Progenitor cell of endocrine pancreas (in vitro differentiated cells): Measurements from ENCODE around the gene TLK2. TPM values are rescaled to one million over a fixed set of nuclear protein-coding genes. Genes with fewer than 3 reads are reported as not detected.
"Not testable (repeated sequence)": the region's sequence is repeated elsewhere in the genome, so short reads cannot be mapped to it uniquely, and the experiment has no call there.

ENCODE experiments used
- DNase-seq: peaks from one replicate; pipeline ENCODE4 v3.0.0; 2021; ENCODE audit warnings: low spot score; ENCODE audit not compliant: unreplicated experiment
- H3K27ac Mint-ChIP-seq: 2 replicates; pipeline ENCODE4 v1.8.0; 2021; ENCODE audit warnings: mild to moderate bottlenecking, moderate library complexity, mixed read lengths
- H3K27me3 Mint-ChIP-seq: 2 replicates; pipeline ENCODE4 v1.8.0; 2021; ENCODE audit warnings: mixed read lengths
- H3K36me3 Mint-ChIP-seq: 2 replicates; pipeline ENCODE4 v1.8.0; 2022; ENCODE audit warnings: mixed read lengths; ENCODE audit not compliant: insufficient read depth
- H3K4me1 Mint-ChIP-seq: 2 replicates; pipeline ENCODE4 v1.8.0; 2021; ENCODE audit warnings: low read depth, mixed read lengths
- H3K4me3 Mint-ChIP-seq: 2 replicates; pipeline ENCODE4 v1.8.0; 2021; ENCODE audit warnings: low read depth, mild to moderate bottlenecking, moderate library complexity, mixed read lengths
- H3K9me3 Mint-ChIP-seq: 2 replicates; pipeline ENCODE4 v1.8.0; 2021; ENCODE audit warnings: low read depth, mixed read lengths
- long read RNA-seq: library from polyadenylated mRNA; unstranded; transcript quantifications from one replicate; pipeline ENCODE4 v2.0.0, GENCODE V29; 2020
- total RNA-seq: library from RNA; stranded (reverse); gene quantifications from 2 replicates; pipeline ENCODE4 v1.2.1, GENCODE V29; 2021
- TF ChIP-seq, protein P1 (sequence below): fragments of 200-600 bp; sonication (generic); IDR thresholded peaks from one replicate; pipeline ENCODE4 v1.5.0; 2021; ENCODE audit warnings: antibody characterized with exemption, mild to moderate bottlenecking; ENCODE audit not compliant: unreplicated experiment

Gene TLK2
- 62.1 and 70.1 TPM in 2 replicates for total RNA-seq
- long read RNA-seq, partial matches to known transcripts = 16 of 33 reads
- long read RNA-seq, other reads (novel, unspliced or antisense) = 13 of 33 reads

DNA sequence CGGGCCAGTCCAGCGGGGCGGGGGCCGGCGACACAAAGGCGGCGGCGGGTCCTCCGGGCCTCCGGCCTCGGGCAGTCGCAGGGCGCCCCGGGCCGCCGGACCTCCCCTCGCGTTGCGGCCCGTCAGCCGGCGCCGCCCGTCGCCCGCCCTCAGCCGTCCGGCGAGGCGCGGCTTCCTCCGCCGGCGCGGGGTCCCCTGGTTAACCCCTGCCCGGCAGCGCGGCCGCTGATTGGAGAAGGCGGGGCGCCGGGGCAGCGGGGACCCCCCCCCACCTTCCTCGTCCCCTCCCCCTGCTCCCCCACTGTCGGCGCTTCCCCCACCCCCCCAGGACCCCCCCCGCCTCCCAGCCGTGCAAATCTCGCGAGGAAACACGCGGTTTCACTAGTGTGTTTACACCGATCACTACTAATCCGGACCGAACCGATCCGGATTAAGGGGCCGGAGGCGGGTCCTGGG is at the start of gene TLK2:
TSS of gene TLK2 (plus strand) at position 402 of the 456 bp plus-strand sequence. CDS start 2,301 bp downstream, outside the sequence.
- Mint-ChIP-seq H3K36me3 (peaks cover 12% of the 10 kb centered on the region), H3K4me3 (peak within 1 kb of the TSS; percentile 92), H3K4me1 (peaks cover 17% of the 10 kb centered on the region), H3K27ac (peak within 1 kb of the TSS; percentile 99), H3K27me3 (no peaks in the 10 kb centered on the region), H3K9me3 (no peaks in the 10 kb centered on the region)
- TF ChIP-seq, protein P1, sequence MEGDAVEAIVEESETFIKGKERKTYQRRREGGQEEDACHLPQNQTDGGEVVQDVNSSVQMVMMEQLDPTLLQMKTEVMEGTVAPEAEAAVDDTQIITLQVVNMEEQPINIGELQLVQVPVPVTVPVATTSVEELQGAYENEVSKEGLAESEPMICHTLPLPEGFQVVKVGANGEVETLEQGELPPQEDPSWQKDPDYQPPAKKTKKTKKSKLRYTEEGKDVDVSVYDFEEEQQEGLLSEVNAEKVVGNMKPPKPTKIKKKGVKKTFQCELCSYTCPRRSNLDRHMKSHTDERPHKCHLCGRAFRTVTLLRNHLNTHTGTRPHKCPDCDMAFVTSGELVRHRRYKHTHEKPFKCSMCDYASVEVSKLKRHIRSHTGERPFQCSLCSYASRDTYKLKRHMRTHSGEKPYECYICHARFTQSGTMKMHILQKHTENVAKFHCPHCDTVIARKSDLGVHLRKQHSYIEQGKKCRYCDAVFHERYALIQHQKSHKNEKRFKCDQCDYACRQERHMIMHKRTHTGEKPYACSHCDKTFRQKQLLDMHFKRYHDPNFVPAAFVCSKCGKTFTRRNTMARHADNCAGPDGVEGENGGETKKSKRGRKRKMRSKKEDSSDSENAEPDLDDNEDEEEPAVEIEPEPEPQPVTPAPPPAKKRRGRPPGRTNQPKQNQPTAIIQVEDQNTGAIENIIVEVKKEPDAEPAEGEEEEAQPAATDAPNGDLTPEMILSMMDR = no peak
- peak; percentile 74 for DNase-seq

DNA sequence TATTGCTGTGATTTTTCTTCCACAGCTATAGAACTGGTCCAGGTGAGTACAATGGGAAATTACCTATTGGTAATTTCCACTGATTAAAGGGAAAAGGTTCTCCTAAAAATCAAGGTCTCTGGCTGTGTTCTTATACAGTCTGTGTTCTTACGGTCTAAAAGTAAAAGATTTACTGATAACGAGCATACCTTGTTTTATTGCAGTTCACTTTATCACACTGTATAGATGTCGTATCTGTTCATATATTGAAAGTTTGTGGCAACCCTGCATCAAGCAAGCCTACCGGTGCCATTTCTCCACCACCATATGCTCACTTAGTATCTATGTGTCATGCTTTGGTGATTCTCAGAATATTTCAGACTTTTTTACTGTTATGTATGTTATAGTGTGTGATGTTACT is 43.4 kb upstream of the TLK2 start:
- Mint-ChIP-seq H3K36me3 (peaks cover 16% of the 10 kb centered on the region), H3K27ac (peak overlapping the region; percentile 56)
- not testable (repeated sequence) for H3K4me3 Mint-ChIP-seq, H3K4me1 Mint-ChIP-seq, H3K9me3 Mint-ChIP-seq, H3K27me3 Mint-ChIP-seq, DNase-seq

DNA sequence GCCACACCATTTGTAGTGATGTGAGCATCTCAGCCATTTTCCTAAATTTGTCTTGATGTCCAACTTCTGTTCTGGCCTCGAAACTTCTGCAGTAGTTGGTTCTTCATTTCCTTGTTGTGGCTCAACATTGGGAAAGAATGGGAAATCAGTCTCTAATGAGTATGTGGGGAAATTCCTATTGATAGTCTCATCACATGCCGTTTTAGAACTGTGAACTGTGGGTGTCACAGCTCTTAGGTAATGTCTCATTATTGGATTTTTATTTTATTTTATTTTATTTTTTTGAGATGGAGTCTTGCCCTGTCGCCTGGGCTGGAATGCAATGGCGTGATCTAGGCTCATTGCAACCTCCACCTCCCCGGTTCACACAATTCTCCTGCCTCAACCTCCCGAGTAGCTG is 37.4 kb upstream of the TLK2 start:
- not testable (repeated sequence) for H3K4me3 Mint-ChIP-seq, H3K27me3 Mint-ChIP-seq, H3K9me3 Mint-ChIP-seq, DNase-seq, H3K27ac Mint-ChIP-seq, H3K4me1 Mint-ChIP-seq
- H3K36me3 Mint-ChIP-seq = peaks cover 17% of the 10 kb centered on the region

DNA sequence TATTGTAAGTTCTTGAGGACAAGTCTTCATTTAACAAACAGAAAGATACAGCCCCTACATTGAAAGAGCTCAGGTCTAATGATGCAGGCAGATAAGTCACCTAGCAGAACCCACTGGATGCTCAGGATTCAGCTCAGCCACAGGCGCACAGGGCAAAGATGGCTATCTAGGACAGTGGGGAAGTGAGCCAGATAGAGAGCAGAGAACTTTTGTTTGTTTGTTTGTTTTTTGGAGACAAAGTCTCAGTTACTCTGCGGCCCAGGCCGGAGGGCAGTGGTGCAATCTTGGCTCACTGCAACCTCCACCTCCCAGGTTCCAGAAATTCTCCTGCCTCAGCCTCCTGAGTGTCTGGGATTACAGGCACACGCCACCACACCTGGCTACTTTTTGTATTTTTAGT is 34.6 kb upstream of the TLK2 start:
- TF ChIP-seq, protein P1 = no peak
- Mint-ChIP-seq H3K27me3 (no peaks in the 10 kb centered on the region), H3K4me1 (no peaks in the 10 kb centered on the region), H3K36me3 (peaks cover 24% of the 10 kb centered on the region), H3K9me3 (no peaks in the 10 kb centered on the region), H3K27ac (no peak overlapping the region), H3K4me3 (no peak overlapping the region)
- DNase-seq = no peak

DNA sequence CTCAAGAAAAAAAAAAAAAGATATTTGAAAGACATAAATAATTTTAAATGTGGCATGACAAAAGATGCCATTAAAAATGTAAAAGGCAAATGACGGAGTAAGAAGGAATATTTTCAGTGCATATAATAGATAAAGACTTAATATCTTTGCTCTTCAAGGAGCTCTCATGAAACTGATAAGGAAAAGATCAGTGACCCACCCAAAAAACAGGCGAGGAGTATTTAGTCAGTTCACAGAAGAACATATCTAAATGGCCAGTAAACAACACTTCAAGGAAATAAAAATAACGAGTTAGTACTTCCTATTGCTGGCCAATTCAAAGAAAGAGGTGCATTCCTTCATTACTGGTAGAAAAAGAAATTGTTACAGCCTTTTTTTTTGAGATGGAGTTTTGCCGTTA is 32.8 kb upstream of the TLK2 start:
- DNase-seq, H3K9me3 Mint-ChIP-seq, H3K4me1 Mint-ChIP-seq, H3K4me3 Mint-ChIP-seq, H3K27ac Mint-ChIP-seq, H3K27me3 Mint-ChIP-seq: not testable (repeated sequence)
- peaks cover 23% of the 10 kb centered on the region for H3K36me3 Mint-ChIP-seq

DNA sequence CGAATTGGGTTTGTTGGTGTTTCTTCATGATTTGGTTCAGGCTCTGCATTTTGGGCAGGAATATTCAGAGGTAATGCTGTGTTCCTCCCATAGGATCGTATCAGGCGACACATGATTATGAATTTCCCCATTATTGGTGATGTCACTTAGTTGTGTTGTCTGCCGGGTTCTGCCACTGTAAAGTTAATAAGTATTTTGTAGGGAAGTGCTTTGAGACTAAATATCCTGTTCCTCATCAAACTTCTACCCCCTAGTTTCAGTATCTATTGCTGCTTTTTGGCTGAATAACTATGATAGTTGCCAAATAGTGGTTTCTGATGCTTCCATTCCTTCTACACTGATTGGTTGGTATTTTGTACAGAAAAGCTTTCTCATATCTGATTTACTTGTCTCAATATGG is 26.4 kb upstream of the TLK2 start:
- not testable (repeated sequence) for H3K27me3 Mint-ChIP-seq, H3K4me3 Mint-ChIP-seq, DNase-seq, H3K9me3 Mint-ChIP-seq, H3K4me1 Mint-ChIP-seq, H3K27ac Mint-ChIP-seq
- H3K36me3 Mint-ChIP-seq = peaks cover 17% of the 10 kb centered on the region

DNA sequence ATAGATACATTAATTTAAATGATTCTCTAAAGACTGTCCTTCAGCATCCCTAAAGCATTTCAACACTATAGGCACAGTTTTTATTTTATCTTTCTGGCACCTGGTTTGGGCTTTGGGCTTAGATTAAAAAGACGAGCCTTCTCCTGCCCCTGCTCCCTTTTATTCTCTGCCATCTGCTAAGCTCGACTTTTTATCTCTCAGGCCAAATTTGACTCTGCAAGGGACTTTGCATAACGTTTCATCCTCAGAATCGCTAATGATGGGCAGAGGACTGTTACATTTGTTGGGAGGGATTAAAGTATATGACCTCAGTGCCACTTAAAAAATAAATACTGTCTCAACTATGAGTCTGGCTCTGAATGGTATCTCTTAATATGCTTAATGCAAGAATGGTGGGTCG is 25.6 kb upstream of the TLK2 start:
- not testable (repeated sequence) for DNase-seq, H3K9me3 Mint-ChIP-seq, H3K4me3 Mint-ChIP-seq, H3K27ac Mint-ChIP-seq, H3K4me1 Mint-ChIP-seq, H3K27me3 Mint-ChIP-seq
- H3K36me3 Mint-ChIP-seq = peaks cover 11% of the 10 kb centered on the region

DNA sequence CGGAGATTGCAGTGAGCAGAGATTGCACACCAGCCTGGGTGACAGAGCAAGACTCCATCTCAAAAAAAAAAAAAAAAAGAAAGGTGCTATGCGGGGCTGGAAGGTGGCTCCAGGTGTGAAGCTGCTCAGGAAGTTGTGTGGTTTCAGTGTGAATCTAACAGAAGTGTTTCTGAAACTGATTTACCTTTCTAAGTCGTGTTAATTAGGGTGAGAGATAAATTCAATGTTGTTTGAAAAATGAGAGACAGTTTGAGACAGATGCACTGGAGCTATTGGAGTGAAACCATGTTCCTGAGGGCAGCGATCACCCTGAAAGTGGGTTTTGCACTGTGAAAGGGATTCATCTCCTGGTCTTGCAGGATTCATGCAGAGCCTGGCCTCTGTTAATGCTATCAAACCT is 25.0 kb upstream of the TLK2 start:
- not testable (repeated sequence) for DNase-seq, H3K4me3 Mint-ChIP-seq, H3K27ac Mint-ChIP-seq, H3K27me3 Mint-ChIP-seq, H3K36me3 Mint-ChIP-seq, H3K4me1 Mint-ChIP-seq, H3K9me3 Mint-ChIP-seq

DNA sequence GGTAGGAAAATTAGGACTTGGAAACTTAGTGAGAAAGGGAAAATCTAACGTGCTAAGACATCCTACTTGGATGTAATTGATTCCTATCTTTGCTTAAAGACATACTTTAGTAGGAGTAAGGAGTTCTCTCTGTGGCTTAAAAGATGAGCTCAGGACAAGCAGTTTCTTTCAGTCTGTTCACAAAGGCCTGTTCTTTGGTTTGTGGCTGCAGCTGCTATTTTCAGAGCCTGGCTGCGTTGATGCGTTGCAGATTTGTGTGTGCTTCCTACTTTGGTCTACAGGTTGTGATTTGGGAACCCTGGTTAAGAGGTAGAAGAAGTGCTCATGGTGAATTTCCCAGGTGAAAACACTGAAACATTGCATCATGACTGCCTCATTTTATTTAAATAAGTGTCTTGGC is 24.5 kb upstream of the TLK2 start:
- not testable (repeated sequence) for H3K36me3 Mint-ChIP-seq, H3K9me3 Mint-ChIP-seq, H3K27me3 Mint-ChIP-seq, H3K4me3 Mint-ChIP-seq, H3K27ac Mint-ChIP-seq, H3K4me1 Mint-ChIP-seq, DNase-seq
